HG03432 (cell line): ENCODE data around the gene ALOX5AP.

ENCODE experiments used
- ATAC-seq: cut with Tn5 transposase; IDR thresholded peaks from one replicate; pipeline ENCODE4 v1.9.1; 2021; ENCODE audit warnings: mild to moderate bottlenecking, moderate library complexity; ENCODE audit not compliant: unreplicated experiment

ALOX5AP gene

GRCh38 chr13:30791354-30792001 is 56.1 kb downstream of the ALOX5AP start:
- no peak for ATAC-seq

GRCh38 chr13:30792285-30793000 is 57.1 kb downstream of the ALOX5AP start:
- ATAC-seq: no peak

GRCh38 chr13:30796132-30796572 is 60.8 kb downstream of the ALOX5AP start:
- ATAC-seq: peak; percentile 65

GRCh38 chr13:30796631-30797601 is 61.6 kb downstream of the ALOX5AP start:
- ATAC-seq: no peak

GRCh38 chr13:30797847-30798535 is 62.6 kb downstream of the ALOX5AP start:
- ATAC-seq: no peak

GRCh38 chr13:30798776-30799355 is 63.5 kb downstream of the ALOX5AP start:
- ATAC-seq: no peak

GRCh38 chr13:30799356-30799824 is 64.0 kb downstream of the ALOX5AP start:
- ATAC-seq: no peak

- no peak for ATAC-seq
Measured at GRCh38 chr13:30800107-30800506, 64.8 kb downstream of the ALOX5AP start.

- no peak for ATAC-seq
Measured at GRCh38 chr13:30802501-30802900, 67.2 kb downstream of the ALOX5AP start.

- peak; percentile 96 for ATAC-seq
Measured at GRCh38 chr13:30802953-30803478, 67.7 kb downstream of the ALOX5AP start.

GRCh38 chr13:30803749-30804148 is 68.4 kb downstream of the ALOX5AP start:
- no peak for ATAC-seq

GRCh38 chr13:30804474-30804873 is 69.1 kb downstream of the ALOX5AP start:
- no peak for ATAC-seq

- ATAC-seq: no peak
Measured at GRCh38 chr13:30805132-30805537, 69.8 kb downstream of the ALOX5AP start.

- no peak for ATAC-seq
Measured at GRCh38 chr13:30805603-30806011, 70.3 kb downstream of the ALOX5AP start.

- ATAC-seq: no peak
Measured at GRCh38 chr13:30806784-30807183, 71.4 kb downstream of the ALOX5AP start.

- no peak for ATAC-seq
Measured at GRCh38 chr13:30807392-30807791, 72.0 kb downstream of the ALOX5AP start.

GRCh38 chr13:30808600-30808999 is 73.3 kb downstream of the ALOX5AP start:
- no peak for ATAC-seq

GRCh38 chr13:30809787-30810186 is 74.4 kb downstream of the ALOX5AP start:
- ATAC-seq: no peak

GRCh38 chr13:30810261-30810701 is 74.9 kb downstream of the ALOX5AP start:
- ATAC-seq: no peak

- no peak for ATAC-seq
Measured at GRCh38 chr13:30810801-30811200, 75.5 kb downstream of the ALOX5AP start.
